SIG-M5 treated with dmso at 0.1 percent for 504 hours (cell line): ENCODE measurements around the gene MARVELD2.
"Not testable (repeated sequence)": the region's sequence is repeated elsewhere in the genome, so short reads cannot be mapped to it uniquely, and the experiment has no call there.

Source experiments
- DNase-seq: peaks from one replicate; lab custom pipeline; 2025; ENCODE audit not compliant: unreplicated experiment; lab: John Stamatoyannopoulos, UW

MARVELD2 gene

DNA sequence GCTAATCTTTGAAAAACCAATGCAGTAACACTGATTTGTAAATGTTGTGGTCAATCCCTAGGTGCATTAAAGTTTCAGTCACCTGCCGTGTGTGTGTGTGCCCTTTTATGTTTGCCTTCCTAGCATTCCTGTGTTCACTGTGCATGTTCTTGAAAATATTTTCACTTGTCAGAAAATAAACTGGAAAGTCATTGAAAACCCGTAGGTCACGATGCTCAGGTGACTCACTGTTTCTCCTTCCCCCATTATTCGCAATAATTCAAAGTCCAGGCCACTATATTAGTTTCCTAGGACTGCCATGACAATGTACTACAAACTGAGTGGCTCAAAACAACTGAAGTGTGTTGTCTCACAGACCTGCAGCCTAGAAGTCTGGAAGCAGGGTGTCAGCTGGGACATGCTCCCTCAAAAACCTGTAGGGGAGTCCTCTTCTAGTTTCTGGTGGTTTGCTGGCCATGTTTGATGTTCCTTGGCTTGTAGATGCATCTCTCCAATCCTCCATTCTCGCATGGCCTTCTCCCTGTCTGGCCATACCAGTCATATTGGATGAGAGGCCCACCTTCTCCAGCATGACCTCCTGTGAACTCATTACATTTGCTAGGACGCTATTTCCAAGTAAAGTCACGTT lies 29.3 kb downstream of the MARVELD2 start:
- DNase-seq, result no peak

DNA sequence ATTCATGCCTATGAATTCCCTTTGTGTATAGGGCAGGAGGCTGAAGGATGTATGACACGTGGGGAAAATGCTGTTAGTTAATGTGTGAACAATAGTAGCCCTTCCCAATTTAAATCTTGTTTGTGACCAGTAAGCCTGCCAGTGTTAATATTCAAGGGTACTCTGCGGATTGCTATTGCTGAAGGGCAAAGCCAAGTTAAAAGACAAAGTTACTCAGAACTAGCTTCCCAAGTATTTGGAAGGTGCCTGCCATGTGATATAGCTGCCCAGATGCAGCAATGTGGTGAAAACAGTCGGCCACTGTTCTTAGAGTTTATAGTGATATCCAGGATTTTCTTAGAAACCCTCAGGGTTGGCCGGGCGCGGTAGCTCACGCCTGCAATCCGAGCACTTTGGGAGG lies 34.6 kb downstream of the MARVELD2 start:
- DNase-seq, result no peak

DNA sequence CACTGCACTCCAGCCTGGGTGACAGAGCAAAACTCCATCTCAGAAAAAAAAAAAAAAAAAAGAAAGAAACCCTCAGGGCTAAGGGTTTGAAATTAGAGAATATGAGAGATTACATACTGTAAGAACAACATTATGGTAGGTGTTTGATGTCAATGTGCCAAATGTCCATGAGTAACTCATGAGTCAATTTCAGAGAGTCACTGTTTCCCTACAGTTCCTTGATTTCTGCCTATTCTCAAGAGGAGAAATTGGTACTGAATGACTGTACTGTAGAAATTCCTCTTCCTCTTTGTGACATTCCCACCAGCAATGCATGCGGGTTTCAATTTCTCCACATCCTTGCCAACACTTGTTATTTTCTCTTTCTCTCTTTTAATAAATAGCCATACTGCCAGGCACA lies 35.2 kb downstream of the MARVELD2 start:
- DNase-seq, result no peak

DNA sequence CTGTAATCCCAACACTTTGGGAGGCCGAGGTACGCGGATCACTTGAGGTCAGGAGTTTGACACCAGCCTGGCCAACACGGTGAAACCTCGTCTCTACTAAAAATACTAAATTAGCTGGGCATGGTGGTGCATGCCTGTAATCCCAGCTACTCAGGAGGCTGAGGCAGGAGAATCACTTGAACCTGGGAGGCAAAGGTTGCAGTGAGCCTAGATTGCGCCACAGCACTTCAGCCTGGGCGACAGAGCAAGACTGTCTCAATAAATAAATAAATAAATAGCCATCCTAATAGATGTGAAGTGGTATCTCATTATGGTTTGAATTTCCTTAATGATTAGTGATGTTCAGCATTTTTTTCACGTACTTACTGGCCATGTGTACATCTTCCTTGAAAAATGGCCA lies 35.6 kb downstream of the MARVELD2 start:
- DNase-seq, result not testable (repeated sequence)

DNA sequence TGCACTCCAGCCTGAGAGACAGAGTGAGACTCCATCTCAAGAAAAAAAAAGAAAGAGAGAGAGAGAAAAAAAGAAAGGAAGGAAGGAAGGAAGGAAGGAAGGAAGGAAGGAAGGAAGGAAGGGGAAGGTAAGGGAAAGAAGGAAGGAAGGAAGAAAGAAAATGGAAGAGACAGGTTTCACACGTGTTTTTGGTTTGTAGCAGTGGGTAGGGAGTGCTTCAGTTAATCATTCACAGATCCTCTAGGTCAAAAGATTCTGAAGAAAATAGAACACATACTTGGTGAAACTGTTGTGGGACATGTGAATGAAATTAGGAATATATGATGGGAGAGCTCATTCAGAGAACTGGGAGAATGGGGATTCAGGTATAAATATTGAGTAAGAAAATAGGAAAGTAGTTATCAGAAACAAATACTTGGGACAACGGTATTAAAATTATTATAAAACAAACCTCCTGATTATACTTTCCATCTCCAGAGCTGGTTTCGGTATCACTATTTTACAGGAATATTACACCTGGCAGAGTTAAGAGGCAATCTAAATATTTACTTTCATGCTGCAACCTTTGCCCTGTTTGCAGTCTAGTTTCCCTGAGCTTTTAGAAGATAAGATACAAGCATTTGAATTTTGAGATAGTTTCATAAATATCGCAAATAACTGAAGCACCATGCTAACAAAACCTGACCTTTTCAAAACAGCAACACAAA lies 37.2 kb downstream of the MARVELD2 start:
- no peak for DNase-seq

DNA sequence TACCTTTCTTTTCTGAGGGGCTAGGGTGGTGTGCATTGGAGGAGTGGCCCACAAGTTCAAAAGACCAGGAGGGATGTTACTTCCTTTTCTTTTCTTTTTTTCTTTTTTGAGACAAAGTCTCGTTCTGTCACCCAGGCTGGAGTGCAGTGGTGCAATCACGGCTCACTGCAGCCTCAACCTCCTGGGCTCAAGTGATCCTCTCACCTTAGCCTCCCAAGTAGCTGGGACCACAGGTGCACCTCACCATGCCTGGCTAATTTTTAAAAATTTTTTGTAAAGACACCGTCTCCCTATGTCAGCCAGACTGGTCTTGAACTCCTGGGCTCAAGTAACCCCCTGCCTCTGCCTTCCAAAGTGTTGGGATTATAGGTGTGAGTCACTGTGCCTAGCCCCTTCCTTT lies 38.6 kb downstream of the MARVELD2 start:
- not testable (repeated sequence) for DNase-seq

DNA sequence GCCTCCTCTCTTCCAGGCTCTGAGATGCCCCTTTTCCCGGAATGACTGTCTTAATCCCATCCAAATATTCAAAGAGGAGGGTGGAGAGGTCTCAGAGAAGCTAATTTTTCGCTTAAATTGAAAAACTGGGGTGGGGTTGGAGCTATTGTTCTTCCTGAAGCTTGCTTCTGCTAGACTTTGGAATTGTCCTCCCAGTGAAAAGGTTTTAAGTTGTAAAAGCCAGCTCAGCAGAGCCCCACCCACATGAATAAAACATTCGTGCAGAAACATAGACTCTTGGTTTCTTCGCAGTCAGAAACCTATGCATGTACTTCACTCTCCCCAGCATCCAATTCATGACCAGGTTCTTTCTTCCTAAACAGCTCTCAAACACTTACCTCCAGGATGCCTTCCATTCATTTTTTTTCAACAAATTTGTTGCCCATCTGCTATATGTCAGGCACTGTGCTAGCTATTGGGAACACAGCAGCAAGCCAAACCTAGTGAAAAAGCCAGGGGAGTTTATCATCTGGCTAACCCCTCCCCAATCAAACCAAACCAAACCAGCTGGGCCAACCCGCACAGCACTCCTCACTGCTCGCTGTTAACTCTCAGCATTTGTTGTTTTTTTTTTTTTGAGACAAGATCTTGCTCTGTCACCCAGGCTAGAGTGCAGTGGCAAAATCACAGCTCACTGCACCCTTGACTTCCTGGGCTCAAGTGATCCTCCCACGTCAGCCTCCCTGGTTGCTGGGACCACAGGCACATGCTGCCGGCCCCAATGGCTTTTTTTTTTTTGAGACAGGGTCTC lies 39.7 kb downstream of the MARVELD2 start:
- DNase-seq, result no peak

DNA sequence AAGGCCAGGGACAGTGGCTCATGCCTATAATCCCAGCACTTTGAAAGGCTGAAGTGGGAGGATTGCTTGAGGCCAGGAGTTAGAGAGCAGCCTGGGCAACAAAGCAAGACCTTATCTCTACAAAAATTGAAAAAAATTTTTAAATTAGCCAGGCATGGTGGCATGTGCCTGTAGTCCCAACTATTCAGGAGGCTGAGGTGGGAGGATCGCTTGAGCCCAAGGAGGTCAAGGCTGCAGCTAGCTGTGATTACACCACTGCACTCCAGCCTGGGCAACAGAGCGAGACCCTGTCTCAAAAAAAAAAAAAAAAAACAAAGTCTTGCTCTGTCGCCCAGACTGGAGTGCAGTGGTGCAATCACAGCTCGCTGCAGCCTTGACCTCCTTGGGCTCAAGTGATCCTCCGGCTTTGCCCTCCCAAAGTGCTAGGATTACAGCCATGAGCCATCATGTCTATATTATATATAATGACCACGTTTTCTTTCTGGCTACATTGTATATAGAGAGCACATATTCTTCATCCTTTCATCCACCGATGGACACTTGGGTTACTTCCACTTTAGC lies 40.6 kb downstream of the MARVELD2 start:
- DNase-seq, result not testable (repeated sequence)

DNA sequence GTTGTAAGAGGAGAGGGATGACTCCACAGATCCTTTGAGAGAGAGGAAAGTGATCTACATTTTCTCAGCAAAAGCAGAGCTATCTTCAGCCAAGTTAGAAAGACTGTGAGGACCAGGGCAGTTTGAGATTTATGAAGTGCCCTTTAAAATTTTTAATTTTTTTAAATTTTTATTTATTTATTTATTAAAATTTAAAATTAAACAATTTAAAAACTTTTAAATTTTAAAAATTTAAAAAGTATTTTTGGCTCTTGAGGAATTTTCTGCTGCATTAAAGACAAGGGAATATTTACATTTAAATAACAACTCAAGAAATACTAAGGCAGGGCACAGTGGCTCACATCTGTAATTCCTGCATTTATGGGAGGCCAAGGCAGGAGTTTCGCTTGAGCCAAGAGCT lies 47.3 kb downstream of the MARVELD2 start:
- DNase-seq, result no peak

DNA sequence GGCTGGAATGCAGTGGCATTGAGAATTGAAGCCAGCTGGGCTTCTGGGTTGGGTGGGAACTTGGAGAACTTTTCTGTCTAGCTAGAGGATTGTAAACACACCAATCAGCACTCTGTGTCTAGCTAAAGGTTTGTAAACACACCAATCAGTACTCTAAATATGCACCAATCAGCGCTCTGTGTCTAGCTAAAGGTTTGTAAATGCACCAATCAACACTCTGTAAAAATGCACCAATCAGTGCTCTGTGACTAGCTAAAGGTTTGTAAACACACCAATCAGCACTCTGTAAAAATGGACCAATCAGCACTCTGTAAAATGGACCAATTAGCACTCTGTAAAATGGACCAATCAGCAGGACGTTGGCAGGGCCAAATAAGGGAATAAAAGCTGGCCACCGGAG lies 51.5 kb downstream of the MARVELD2 start:
- not testable (repeated sequence) for DNase-seq

DNA sequence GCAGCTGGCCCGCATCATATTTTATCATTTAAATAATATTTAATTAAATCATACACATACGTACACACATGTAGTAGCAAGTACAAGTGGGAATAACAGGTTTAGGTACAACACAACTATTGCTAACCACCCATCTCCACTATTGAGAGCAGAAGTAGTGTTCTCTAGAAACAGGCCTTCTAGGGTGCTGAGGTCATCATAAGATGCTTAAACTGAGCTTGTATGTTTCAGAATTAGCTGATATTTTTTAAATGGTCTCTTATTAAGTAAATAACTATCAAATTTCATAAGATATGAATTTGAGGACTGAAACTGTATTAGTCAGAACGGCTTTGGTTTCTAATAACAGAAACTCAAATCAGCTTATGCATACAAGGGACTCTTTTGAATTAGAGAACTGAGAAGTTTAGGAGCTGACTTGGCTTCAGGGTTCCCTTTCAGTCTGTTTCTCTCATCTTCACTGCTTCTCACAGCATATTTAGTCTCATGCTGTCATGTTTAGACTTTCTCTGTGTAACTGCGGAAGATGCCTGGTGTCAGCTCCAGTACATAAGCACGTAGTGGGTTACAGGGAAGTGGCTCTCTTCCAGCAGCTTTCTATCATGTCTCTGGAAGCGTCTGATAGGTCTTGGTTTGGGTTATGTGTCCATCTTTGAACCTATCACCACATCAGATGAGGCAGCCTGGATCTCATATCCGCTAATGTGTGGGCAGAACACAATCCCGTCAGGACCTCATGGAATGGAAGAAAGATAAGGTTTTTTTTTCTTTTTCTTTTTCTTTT lies 52.7 kb downstream of the MARVELD2 start:
- DNase-seq, result no peak

DNA sequence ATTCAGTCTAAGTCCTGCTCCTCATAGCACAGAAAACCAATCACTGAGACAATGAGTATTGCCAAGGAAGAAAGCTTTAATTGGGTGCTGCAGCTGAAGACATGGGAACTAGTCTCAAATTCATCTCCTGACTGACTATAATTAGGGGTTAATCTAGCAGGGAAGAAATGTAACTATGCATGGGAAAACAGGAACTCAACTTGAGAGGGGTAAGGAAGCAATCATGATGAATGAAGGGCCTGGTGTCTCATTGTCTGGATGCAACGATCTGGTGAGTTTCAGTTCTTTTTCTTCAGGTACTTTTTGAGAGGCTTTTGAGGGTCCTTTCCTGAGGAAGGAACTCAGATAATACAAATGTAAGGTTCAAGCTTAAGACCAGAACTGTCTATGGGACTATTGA lies 53.7 kb downstream of the MARVELD2 start:
- no peak for DNase-seq

DNA sequence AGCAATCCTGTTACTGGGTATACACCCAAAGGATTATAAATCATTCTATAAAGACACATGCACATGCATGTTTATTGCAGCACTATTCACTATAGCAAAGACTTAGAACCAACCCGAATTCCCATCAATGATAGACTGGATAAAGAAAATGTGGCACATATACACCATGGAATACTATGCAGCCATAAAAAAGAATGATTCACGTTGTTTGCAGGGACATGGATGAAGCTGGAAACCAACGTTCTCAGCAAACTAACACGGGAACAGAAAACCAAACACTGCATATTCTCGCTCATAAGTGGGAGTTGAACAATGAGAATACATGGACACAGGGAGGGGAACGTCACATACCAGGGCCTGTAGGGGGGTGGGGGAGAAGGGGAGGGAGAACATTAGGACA lies 56.6 kb downstream of the MARVELD2 start:
- not testable (repeated sequence) for DNase-seq

DNA sequence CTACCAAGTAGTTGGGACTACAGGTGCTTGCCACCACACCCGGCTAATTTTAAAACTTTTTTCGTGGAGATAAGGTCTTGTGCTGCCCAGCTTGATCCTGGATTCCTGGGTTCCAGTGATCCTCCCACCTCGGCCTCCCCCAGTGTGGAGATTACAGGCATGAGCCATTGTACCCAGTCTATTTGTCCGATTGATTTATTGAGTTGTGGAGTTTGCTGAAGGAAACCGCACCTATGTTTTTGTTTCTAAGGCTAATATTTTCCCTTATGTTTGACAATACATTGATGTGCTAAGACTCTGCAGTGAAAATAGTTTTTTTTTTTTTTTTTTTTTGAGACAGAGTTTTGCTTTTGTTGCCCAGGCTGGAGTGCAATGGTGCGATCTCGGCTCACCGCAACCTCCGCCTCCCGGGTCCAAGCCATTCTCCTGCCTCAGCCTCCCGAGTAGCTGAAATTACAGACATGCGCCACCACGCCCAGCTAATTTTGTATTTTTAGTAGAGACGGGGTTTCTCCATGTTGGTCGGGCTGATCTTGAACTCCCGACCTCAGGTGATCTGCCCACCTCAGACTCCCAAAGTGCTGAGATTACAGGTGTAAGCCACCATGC lies 57.7 kb downstream of the MARVELD2 start:
- not testable (repeated sequence) for DNase-seq

DNA sequence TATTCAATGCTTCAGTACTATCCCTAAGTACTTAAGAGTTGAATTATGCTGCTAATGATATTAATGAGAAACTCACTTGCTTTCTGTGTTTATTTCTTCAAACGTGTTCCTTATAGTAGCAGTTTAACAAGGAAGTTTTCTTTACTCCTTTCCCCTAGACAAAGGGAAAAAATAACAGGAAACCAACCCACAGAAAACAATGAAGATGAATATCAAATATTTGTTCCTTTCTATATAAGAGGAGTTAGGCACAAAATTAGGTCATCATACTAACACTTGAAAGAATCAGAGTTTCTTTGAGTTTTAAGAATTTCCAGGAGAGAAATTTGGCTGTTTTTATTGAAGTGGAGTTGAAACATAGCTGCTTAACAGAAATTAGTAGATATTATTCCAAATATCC lies 62.3 kb downstream of the MARVELD2 start:
- no peak for DNase-seq

DNA sequence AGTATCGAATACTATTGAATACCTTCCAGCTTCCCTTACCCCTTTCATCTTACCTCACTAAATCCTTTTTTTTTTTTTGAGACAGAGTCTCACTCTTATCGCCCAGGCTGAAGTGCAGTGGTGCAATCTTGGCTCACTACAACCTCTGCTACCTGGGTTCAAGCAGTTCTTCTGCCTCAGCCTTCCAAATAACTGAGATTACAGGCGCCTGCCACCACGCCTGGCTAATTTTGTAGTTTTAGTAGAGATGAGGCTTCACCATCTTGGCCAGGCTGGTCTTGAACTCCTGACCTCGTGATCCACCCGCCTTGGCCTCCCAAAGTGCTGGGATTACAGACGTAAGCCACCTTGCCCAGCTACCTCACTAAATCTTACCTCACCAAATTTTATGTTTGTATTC lies 63.4 kb downstream of the MARVELD2 start:
- not testable (repeated sequence) for DNase-seq

DNA sequence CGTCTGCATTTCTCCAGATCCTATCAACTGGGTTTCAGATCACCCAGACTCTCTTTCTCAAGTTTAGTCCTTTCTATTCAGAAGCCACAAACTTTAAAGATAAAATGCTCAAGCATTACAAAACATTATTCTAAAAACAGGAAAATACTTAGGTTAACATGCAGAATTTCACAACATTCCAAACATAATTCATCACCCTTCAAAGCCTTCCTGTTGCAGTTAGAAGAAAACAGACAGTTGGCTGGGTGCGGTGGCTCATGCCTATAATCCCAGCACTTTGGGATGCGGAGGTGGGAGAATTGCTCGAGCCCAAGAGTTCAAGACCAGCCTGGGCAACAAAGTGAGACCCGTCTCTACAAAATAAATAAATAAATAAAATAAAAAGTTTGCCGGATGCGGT lies 70.0 kb downstream of the MARVELD2 start:
- peak; percentile 30 for DNase-seq

DNA sequence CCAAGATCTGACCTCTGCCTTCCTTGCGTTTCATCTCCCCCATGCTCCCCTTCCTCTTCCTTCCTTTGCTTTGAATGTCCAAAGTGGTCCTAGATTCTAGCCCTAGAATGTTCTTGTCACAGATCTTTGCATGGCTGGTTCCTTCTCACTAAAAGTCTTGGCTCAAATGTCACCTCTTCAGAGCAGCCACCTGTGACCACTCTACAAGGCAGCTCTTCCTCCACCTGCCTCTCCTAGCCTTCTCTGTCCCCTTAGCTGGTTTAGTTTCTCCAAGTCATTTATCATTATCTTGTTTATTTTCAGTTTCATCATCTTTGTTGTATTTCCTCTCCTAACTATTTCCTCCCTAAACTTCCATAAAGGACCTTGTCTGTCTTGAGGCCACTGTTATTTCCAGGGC lies 70.6 kb downstream of the MARVELD2 start:
- no peak for DNase-seq

DNA sequence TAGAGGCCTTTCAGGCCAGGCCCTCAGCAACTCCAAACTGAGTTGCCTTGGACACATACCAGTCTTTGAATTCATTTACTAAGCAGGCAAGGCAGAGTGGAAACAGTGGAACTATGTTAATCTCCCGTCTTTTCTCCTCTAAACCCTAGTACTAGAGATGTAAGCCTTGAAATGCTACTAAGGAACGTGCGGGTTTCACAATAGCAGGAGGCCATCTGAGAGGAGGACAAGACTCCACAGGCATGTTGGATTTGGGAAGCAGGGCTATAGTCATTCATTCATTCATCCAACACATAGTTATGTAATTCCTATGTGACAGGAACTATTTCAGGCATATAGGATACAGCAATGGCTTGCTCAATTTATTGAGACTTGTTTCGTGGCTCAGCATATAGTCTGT lies 74.3 kb downstream of the MARVELD2 start:
- no peak for DNase-seq

DNA sequence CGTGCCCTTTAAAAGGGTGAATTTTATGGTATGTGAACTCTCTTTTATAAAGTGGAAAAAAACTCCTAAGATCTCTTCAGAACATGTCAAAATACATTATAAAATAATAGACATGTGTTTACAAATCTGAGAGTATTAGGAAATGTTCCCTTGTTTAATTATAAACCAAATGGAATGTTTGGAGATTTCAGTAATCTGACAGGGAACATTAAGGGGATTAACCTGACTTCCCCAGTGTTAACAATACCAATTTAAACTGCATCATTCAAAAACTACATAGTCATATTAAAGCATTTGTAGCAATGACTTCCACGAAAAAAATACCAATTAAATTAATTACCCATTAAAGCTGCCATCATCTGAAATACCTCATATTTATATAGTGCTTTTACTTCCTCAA lies 76.1 kb downstream of the MARVELD2 start:
- DNase-seq, result no peak
